22Rv1 (cell line): ENCODE results near the gene HSD3B7.

Source experiments
- H3K27ac ChIP-seq: fragments of 450-650 bp; 2 replicates; pipeline ENCODE4 v1.5.1; 2017
- ZFX ChIP-seq: fragments of 450-650 bp; IDR thresholded peaks from 2 replicates; pipeline ENCODE4 v1.6.1; 2017; ENCODE audit warnings: antibody characterized with exemption, borderline replicate concordance
- TF ChIP-seq, protein P1 (sequence below): fragments of 450-650 bp; IDR thresholded peaks from 2 replicates; pipeline ENCODE4 v1.5.1; 2017; ENCODE audit warnings: mild to moderate bottlenecking

HSD3B7 gene

DNA sequence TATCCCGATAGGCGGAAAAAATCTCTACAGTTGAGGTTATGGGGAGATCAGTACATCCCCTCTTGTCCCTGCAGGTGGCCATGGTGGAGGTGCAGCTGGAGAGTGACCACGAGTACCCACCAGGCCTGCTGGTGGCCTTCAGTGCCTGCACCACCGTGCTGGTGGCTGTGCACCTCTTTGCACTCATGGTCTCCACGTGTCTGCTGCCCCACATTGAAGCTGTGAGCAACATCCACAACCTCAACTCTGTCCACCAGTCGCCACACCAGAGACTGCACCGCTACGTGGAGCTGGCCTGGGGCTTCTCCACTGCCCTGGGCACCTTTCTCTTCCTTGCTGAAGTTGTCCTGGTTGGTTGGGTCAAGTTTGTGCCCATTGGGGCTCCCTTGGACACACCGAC, 31.9 kb upstream of the HSD3B7 start:
- H3K27ac ChIP-seq: peak overlapping the region; percentile 73
- TF ChIP-seq ZFX: no peak
- TF ChIP-seq, protein P1, sequence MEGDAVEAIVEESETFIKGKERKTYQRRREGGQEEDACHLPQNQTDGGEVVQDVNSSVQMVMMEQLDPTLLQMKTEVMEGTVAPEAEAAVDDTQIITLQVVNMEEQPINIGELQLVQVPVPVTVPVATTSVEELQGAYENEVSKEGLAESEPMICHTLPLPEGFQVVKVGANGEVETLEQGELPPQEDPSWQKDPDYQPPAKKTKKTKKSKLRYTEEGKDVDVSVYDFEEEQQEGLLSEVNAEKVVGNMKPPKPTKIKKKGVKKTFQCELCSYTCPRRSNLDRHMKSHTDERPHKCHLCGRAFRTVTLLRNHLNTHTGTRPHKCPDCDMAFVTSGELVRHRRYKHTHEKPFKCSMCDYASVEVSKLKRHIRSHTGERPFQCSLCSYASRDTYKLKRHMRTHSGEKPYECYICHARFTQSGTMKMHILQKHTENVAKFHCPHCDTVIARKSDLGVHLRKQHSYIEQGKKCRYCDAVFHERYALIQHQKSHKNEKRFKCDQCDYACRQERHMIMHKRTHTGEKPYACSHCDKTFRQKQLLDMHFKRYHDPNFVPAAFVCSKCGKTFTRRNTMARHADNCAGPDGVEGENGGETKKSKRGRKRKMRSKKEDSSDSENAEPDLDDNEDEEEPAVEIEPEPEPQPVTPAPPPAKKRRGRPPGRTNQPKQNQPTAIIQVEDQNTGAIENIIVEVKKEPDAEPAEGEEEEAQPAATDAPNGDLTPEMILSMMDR: no peak

DNA sequence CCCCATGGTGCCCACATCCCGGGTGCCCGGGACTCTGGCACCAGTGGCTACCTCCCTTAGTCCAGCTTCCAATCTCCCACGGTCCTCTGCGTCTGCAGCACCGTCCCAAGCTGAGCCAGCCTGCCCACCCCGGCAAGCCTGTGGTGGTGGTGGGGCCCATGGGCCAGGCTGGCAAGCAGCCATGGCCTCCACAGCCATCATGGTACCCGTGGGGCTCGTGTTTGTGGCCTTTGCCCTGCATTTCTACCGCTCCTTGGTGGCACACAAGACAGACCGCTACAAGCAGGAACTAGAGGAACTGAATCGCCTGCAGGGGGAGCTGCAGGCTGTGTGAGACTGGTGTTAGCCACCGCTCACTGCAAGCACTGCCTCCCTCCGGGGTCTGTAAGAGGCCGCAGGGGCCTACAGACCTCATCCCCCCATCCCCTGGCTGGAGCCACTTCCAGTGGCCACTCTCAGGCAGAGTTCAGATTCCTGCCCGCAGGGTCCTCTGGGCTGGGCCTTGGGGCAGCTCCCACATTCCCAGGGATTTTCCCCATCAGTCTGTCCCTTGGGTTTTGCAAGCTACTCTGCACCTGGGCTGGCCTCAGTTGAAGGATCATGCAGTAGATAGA, 31.4 kb upstream of the HSD3B7 start:
- H3K27ac ChIP-seq: peak overlapping the region; percentile 73
- TF ChIP-seq, protein P1: peak; percentile 91
- no peak for TF ChIP-seq ZFX

DNA sequence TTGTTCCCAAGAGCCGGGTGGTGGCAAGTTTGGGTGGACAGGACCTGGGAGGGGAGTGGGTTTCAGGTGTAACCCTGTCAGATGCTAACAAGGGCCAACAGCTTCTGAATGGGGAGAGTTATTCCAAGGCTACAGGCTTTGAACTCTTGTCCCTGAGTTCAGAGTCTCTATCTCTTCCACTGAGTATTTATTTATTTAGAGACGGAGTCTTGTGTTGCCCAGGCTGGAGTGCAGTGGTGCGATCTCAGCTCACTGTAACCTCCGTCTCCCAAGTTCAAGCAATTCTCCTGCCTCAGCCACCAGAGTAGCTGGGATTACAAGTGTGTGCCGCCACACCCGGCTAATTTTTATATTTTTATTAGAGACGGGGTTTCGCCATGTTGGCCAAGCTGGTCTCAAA, 30.0 kb upstream of the HSD3B7 start:
- no peak overlapping the region; the same call in 1 of the 2 replicates for H3K27ac ChIP-seq
- TF ChIP-seq, protein P1: no peak
- TF ChIP-seq ZFX: no peak

DNA sequence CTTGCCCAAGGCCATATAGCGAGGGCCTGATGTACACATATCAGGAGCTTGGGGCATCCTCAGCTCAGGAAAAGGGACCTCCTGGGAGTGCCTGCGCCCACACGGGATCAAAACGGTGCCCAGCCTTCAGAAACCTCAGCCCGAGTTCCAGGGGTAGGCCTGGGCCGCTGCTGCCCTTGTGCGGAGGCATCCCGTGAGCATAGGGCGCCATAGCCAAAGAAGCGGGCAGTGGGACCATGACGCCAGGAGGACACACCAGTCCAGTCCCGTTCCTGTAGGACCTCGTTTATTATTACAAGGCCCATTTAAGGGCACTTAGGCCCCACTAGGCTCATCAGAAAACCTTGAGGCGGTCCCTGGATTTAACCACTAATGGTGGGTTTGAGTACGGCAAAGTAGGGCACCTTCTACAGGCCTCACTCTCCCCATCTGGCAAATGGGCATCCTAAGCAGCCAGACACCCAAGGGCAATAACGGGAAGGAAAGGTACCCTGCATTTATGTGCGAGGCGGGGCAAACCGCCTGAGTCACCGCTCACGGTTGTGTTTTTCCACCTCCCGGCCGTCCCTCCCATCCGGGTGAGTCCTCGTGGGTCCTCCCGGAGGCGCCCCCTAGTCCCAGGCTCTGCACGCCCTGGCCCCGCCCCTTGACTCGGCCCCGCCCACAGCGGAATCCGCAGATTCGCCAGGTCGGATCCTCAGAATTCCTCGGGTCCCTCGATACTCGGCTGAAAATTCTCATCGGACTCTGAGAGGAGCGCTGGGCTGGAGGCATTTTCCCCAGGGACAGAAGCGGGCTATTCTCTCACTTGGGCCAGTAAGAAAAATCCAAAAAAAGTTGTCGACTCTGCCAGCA, 28.2 kb upstream of the HSD3B7 start:
- H3K27ac ChIP-seq: peak overlapping the region; percentile 96
- TF ChIP-seq, protein P1: peak; percentile 58
- no peak for TF ChIP-seq ZFX

DNA sequence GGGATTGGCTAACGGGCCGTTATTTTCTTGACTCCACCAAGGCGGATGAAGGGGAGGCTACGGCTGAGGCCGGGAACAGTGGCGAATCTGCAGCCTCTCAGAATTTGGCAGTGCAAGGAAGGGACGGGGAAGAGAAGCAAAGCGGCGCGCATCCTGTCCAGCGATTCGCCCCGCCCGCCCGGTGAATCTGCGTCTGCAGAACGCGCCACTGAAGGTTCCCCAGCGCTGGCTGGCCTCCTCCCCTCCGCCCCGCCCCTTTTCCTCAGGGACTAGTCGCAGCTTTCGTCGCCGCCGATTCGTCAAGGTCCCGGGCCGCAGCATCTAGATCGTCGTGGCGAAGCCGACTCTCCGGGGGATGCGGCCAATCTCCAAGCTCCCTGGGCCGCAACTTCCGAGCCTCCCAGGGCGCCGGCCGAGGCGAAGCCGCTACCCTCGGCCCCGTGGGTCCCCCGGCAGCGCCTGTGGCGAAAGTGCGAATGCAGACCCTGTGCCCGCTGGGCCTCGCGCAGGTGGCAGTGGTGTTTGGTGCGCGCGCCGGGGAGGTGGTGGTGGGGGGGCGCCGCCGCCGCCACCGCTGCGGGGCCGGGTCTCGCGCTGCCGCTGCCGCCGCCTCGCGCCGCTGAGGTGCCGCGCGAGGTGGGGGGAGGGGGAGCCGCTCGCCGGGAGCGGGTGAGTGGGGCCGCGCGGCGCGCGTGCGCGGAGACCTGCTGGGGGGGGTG, 27.4 kb upstream of the HSD3B7 start, which contains the start of gene SETD1A:
SETD1A (plus strand) TSS at position 299 of the 719 bp plus-strand sequence. CDS start 978 bp downstream, outside the sequence.
- TF ChIP-seq, protein P1: no peak
- TF ChIP-seq ZFX: no peak
- H3K27ac ChIP-seq: peak within 1 kb of the TSS; percentile 96

DNA sequence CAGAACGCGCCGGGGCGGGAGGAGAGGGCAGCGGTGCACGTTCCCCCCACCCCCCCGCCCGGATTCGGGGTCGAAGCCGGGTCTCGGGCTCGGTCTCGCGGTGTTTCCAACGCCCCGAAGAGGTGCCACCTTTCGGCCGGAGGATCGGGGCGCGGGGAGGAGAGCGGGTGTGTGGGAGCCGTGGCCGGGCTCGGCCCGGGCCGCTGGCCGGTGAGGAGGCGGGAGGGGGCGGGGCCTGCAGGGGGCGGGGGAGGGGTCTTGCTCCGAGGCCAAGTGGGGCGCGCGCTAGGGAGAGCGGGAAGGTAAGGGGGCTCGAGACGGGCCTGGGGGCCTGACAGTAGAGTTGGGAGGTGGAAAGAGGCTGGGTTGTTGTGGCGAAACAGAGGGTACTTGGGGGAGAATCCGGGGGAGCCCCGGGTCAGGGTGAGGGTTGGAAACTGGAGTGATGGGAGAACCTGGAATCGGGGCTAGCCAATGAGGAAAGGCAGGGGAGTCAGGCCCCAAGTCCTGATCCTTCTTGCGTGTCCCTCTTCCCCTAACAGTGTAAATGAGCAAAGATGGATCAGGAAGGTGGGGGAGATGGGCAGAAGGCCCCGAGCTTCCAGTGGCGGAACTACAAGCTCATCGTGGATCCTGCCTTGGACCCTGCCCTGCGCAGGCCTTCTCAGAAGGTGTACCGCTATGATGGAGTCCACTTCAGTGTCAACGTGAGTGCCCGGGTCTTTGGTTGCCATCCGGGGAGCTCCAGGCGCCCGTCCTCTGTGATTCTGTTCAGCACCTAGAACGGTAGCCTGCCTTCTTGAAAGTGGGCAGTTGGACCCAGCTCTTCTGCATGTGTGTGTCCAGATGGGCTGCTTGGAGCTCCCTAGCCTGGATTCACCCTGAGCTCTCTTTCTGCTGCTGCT, 26.6 kb upstream of the HSD3B7 start:
- TF ChIP-seq, protein P1: no peak
- no peak for TF ChIP-seq ZFX
- H3K27ac ChIP-seq: peak overlapping the region; percentile 96
